Occipital lobe (tissue), 2 donors: ENCODE results near the gene EDC3. TPM values are rescaled to one million over a fixed set of nuclear protein-coding genes. Genes with fewer than 3 reads are reported as not detected.
"Not testable (repeated sequence)": the region's sequence is repeated elsewhere in the genome, so short reads cannot be mapped to it uniquely, and the experiment has no call there.

Experiments
- DNase-seq: peaks from one replicate; lab custom pipeline; 2025; lab: John Stamatoyannopoulos, UW
- total RNA-seq: library from RNA; depleted of rRNA; stranded (reverse); fragments of >200 nt; gene quantifications from one replicate; pipeline ENCODE4 v1.2.3, GENCODE V29; 2014

Gene EDC3
- total RNA-seq, 1 donor from 2014 or later, result 12.9 TPM

DNA sequence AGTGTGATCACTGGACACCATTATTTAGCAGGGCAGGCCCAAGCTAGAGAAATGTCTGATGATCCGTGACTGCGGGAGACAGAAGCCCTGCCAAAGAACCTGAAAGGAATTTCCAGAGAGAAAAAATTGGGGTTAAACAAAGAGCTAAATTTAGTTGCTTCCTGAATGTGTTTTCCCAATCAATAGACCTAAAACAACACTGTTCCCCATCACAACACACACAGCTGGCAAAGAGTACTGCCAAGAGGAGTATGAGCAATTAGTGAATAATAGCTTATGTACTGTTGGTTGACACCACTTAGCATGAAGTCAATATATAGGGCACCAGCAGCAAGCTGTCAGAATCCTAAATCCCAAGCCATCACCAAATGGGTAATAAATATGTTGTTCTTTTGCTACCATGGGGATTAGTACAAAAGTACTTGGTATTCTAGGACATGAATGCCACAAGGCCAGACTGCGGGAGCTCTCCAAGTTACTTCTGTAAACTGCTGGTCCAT, 44.5 kb downstream of the EDC3 start:
- DNase-seq, result no peak

DNA sequence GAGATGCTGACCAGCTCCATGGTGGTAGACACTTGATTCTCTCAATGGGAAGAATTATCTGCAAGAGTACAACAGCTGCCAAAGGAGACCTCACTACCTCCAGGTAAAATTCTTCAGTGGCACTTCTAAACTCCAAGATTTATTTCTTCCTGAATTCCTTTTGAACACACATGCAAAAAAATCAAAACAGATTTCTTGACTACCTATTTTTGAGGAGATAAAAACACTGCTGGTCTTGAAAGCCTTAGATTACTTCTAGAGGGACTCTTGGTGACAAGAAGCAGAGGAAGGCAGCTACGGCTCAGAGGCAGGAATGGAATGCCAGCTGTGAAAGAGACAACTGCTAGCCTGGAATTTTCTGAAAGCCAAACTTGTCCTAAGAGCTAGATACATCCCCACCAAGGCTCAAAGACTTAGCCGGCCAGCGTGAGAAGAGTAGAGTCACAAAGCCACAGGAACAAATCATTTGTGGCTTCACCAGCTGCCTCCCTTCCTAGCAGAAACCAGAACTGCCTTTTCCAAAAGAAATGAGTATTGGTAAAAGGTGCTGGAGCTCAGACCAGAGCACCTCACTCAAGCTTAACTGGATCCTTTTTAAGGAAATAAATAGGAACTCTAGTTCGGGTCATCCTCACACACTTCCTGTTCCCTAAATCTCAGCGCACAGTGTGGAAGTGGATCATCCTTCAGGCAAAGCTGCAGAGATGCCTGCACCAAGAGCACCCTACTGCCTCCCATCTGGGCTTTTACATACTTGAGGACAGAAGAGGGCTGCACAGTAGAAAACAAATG, 47.6 kb downstream of the EDC3 start:
- DNase-seq, result no peak

DNA sequence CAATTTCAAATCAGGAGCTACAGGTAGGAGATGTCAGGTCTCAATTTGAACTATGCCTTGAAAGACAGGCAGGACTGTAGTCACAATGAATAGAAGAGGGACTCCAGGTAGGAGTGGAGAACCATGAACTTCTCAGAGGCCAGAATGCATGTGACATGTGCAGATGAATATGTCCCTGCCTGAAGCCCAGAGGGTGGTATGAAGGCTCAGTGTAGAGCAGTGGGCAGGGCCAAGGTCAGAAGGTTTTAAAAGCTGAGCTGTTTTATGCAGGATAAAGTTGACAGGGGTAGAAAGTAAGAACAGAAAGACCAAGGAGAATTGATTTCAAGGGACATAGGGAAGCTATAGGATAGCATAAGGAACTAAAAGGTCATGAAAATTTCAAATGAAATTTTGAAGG, 49.3 kb downstream of the EDC3 start:
- DNase-seq, result no peak

DNA sequence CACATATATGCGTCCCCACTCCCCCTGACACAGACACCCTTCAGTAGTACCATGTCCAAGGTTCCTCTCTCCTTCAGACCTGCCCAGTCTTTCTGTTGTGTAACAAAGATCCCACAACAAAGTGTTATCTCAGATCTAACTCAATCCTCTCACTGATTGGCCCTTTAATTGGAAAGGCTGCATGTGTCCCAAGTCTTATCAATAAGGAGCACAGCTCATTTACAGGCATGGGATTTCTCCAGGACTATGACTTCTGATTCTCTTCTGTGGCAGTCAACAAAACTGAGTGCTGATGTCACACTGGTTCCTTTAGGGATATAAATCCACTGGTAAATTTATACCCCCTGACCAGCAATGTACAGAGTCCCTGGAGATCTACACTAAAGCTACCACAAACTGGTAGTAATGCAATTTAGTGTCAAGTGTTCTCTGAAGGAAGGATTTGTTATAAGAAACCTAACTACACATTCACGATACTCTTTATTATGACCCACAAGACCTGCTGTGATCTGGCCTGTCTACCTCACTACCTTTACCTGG, 52.1 kb downstream of the EDC3 start:
- DNase-seq, result no peak

DNA sequence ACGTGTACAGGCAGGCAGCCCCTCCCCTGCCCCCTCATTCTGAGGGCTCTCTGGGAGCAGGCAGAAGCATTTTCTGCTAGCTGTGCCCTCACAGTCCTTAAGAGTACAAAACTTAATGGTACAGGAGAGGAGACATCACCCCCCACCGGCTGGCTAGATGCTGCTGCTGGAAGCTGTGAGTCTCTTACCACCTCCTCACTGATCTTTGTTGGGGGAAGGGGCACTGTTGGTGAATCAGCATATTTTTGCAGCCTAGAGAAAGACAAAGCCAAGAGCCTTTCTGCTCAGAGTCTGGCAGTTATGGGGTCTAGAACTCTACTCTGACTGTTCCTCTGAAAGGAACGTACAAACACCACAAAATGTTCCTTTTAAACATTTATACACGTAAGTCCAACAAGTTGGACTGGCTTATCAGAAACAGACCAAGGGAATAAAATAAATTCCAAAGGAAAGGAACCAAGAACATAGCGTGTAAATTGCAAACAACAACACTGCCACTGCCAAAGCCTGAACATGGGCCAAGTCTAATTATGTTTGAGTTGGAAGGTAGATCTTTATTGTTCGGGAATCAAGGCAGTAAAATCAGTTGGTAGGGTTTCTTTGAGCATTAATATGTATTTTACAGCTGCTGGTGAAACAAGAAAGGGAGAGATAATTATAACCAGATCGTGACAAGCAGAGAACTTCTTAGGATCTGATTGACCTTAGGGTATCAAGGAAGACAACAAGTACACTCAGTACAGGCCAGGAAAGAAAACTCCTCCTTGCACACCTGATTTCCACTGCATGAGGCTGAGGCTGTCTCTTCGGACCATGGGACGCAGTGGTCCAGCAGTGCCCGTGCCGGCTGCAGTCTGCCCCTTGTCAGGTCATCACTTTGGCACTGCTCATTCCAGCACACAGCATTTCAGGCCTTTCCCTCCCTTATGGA, 52.8 kb downstream of the EDC3 start:
- no peak for DNase-seq

DNA sequence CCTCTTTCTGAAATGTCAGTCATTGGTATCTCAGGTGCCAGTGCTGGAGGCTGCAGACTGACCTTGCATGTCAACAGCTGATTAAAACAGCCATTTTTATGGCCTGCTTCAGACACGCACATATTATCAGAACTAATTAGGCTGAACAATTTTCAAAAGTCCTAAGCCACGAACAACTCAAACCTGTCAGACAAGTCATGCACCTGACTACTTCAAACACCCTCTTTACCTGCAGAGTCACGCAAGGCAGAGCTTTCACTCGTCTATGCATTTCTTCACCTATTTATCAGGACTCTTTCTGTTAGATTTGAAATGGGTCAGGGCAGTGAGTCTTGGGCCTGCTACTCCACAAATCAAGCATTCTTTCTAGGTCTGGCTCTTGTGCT, 53.5 kb downstream of the EDC3 start:
- DNase-seq, result no peak

DNA sequence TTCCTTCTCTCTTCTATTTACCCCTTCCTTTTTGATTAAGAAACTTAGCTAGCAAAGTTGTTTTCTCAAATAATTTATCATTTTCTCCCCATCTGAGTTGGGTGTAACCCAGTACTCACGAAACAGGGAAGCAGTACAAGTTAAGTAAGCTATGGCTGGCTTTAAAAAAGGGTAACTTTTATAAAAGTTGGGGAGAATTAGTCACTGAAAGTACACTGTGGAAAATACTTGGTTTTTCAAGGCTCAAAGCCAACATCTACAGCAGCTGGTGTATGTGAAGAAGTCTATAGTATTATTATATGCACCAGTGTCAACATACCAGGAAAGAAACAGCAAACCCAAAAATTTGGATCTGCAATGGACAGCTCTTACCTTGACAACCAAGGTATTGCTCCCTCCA, 54.7 kb downstream of the EDC3 start:
- no peak for DNase-seq

DNA sequence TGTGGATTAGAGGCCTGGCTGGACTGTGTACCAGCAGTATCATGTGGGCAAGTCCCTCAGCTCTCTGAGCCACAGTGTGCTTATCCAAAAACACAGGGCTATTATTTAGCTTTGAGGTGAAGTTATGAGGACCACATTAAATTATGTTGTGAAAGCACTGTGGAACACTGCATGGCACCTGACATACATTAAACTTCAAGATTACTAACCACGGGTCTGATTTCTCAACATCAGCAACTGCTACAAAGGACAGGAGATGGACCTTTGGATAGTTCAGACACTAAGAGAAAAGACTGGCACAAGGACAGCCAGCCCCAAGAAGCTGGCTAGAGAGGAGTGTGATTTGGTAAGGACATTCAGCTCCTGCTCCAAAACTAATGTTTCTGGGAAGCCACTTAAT, 58.8 kb downstream of the EDC3 start:
- no peak for DNase-seq

DNA sequence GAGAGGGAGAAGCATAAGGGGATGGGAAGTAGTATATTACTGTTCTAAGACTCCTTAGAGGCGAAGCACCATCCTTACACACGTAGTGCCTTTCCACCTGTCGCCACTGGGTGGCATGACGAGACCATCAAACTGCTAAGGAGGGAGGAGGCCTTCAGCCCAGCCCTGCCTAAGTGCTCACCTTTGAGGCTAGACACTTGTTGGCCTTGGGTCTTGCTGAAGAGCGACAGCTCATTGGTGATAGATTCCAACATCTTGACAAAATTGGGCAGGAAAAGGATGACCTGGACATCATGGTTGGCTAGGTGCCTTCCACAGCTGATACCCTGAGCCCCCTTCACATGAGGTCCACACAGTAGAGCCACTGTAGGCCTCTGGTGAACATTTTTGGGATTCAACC, 60.6 kb downstream of the EDC3 start:
- DNase-seq, result peak; percentile 16

DNA sequence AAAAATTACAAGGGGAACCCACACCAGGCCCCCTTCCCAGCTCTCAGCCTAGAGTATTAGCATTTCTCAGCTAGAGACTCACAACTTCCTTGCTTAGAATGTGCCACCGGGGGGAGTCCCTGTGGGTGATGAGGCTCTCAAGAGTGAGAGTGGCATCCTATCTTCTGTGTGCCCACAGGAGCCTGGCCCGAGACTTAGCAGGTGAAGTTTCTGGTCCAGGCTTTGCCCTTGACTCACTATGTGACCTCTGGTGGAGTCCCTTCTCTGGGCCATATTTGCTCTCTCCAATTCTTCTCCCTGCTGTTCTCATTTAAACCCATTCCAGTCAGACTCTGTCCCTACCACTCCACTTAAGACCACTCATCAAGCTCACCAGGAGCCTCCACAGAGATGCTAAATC, 62.0 kb downstream of the EDC3 start:
- DNase-seq, result no peak

DNA sequence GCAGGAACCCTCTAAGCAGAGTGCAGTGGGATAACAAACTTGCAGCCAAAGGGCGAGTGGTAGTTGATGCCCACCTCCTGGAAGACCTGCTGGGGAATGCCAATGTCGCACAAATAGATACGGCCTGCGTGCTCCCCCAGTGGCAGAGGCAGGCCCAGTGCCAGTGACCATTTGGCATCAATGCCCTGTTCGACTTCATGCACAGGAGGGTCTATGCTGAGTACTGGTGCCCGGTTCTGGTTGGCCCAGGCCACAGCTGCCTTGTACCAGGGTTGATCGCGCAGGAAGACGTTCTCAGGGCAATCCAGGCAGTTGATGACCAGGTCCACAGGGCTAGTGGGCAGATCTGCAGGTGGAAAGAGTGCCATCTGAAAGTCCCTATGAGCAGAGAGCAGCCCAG, 63.2 kb downstream of the EDC3 start:
- no peak for DNase-seq

DNA sequence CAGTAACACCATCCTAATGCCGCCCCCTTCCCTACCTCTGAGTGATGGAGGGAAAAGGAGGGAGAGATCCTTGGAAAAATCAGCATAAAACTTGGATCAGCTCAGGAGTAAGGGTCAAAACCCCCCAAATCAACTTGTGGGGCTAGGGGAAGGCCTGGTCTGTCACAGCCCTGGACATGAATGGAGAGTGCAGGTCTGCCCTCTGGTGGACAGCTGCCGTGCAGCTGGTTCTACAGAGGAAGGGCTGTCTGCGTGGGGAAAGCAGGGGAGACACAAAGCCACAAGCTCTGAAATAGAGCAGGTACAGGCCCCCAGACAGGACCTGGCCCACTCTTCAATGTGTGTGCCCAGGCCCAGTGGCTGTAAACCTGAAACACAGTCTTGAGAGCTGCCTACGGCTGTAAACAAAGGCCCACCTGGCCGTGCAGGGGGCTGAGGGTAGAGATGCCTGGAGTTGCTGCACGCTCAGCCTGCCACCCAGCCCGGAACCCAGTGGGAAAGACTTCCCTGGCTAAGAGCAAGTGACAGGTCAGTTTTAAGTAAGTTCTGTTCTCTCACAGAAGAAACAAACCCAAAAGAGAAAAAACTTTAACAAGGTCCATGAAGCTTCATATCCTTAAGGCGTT, 63.8 kb downstream of the EDC3 start:
- DNase-seq, result peak; percentile 32

DNA sequence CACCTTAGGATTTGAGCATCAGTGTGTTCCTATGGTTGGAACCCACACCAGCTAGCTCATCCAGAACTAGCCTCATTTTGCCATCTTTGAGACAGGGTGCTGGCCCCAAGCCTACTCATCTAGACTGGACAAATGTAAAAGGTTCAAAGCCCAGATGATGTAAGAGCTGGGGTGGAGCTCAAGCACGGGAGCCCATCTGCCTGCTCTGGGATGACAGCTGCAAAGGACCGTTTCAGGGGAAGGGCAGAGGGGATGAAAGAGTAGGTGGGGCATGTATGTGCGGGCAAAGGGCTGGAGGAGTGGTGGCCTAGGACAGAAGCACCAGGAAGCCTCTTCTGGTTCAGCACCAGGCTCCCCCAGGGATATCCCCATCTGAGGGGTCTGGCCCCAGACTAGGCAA, 64.4 kb downstream of the EDC3 start:
- no peak for DNase-seq

DNA sequence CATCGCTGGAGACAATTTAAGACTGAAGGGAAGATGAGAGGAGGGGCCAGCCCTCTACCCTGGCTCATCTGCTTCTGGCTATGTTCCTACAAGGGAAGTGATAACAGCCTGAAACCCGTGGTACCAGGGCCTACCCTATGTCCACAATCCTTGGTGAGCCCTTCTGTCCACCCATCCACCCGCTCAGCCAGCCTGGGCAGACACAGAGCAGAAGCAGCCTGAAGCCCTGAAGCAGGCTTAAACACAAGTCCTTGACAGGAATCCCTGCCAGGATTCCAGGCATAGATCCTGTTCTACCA, 64.8 kb downstream of the EDC3 start:
- DNase-seq, result no peak

DNA sequence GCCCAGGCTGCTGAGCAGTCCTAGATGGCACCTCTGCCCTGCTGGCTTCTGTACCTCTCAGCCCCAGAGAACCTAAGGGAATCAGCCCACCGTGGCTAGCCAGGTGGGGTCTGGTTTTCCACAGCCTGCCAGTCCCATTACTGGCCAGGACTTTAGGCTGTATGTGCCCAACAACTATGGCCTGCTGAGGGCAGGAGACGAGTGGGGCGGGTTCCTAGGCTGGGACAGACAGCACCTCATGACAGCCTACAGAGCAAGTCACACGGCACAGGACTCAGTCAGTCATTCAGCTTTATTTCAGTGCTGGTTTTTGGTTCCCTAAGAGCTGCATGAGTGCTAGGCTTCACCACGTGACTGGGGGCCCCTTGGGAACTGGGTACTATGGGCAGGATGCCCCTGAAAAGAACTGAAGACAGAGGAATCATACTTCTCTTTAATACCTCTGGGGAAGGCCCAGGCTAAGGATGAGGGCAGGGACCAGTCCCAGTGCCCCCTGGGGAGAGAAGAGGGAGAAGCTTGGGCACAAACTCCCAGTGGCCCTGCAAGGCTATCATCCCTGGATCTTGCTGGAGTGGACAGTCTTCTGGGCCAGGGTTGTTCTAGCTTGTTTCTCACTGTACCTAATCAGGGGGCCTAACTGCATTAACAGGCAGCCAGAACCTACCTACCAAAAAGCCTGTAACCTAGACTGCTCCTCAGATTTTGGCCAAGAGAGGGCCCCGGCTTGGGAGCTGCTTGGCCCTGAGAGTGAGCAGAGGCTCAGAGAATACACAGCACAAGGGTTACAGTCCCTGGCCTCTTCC, 65.3 kb downstream of the EDC3 start:
- DNase-seq, result no peak

DNA sequence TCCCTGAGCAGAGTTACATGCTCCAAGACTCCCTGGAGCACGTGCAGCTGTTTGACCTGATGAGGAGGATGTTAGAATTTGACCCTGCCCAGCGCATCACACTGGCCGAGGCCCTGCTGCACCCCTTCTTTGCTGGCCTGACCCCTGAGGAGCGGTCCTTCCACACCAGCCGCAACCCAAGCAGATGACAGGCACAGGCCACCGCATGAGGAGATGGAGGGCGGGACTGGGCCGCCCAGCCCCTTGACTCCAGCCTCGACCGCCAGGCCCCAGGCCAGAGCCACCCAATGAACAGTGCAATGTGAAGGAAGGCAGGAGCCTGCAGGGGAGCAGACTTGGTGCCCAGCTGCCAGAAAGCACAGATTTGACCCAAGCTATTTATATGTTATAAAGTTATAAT, 66.1 kb downstream of the EDC3 start:
- not testable (repeated sequence) for DNase-seq

DNA sequence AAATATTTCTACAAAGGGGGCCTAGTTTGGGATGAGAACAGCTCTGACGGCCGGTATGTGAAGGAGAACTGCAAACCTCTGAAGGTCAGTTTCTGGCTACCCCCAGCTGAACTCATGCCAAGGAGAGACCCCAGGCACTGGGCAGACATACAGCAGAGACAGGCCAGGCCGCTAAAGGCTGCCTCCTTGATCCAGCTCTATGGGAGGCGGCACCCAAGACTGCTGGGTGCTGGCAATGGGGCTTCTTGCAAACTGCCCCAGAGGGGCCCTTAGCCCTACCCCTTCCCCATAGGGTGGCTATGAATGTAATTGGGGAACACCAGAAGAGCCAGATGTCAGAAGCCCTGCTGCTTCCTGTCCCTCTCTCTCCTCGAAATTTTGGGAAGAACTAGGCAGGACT, 66.9 kb downstream of the EDC3 start:
- DNase-seq, result no peak

DNA sequence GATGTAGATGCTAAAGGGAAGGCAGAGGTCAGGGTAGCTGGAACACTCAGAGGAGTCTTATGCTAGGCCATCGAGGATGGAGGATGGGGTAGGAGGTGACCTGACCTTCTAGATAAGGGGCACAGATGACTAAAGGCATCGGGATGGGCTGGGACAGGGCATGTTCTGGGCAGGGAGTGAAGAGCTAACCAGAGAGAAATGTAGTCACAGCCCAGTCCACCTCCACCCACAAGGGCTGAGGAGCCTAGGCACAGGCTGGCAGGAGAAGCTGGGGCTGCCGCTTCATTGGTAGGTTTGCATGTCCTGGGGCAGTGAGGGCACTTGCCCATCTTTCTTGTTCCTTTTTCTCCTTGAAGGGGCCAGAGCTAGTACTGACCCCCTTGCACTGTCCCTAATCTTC, 67.6 kb downstream of the EDC3 start:
- DNase-seq, result no peak

DNA sequence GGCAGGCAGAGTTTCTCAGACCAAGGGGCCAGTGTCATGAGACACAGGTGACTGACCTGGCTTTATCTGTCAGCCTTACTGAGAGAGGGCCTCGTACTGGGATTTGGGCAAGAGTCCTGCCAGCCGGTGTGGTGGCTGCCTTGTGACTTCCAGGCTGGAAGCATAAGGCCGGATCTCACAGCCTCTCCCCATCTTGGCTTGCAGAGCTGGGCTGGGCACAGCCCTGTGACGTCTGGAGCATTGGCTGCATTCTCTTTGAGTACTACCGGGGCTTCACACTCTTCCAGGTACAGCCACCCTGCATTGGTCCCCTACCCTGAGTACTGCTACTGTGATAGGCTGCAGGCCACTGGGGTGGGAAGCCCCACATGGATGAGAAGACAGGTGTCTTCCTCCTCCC, 68.1 kb downstream of the EDC3 start:
- DNase-seq, result no peak

DNA sequence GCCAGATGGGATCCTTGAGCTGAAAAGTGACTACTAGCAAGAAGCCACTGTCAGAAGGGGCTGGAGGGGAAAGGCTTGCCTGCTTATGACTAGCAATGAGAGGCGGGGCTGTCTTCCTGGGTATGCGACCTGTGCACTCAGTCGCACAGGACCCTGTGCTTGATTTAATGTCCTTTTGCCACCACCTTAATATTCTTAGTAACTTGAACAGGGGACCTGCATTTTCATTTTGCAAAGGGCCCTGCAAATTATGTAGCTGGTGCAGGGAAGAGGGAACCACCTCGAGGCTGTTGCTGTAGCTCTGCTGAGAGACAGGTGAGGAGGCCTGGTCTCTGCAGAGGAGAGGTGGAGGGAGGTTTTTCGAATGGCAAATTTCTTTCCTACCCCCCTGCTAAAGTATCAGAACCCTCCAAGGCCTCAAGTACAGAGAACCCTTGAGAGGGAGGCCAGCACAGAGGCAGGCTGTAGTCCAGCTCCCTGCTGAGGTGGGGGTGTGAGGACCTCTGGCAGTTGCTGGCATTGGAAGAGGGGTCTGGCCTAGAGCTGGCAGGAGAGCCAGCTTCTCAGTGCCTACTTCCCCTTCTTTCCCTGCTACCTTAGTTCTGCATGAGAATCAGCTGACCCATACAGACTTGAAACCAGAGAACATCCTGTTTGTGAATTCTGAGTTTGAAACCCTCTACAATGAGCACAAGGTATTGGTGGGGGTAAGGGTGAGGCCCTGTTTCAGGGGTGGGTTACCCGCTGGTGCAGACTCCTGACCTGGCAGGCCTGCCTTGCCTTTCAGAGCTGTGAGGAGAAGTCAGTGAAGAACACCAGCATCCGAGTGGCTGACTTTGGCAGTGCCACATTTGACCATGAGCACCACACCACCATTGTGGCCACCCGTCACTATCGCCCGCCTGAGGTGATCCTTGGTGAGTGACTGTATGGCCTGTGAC, 68.8 kb downstream of the EDC3 start:
- no peak for DNase-seq
